ENCODE measurements around the gene DIP2B.

Gene DIP2B

GRCh38 chr12:50725011-50725942 lies 220.5 kb downstream of the DIP2B start:
- no peak for TF ChIP-seq CTCF (IDR thresholded peaks at IDR 0.05; ENCODE audit: low read depth, low read length, missing control alignments)
- H3K4me3 ChIP-seq (ENCODE audit: low read depth, low read length): no peak overlapping the region
- DNase-seq (ENCODE audit: low read depth): no peak

- no peak overlapping the region for H3K4me3 ChIP-seq (ENCODE audit: low read depth, low read length)
- DNase-seq (ENCODE audit: low read depth): no peak
- TF ChIP-seq CTCF (IDR thresholded peaks at IDR 0.05; ENCODE audit: low read depth, low read length, missing control alignments): no peak
Observed at GRCh38 chr12:50727466-50727865, 222.7 kb downstream of the DIP2B start.

- H3K4me3 ChIP-seq (ENCODE audit: low read depth, low read length): no peak overlapping the region
- TF ChIP-seq CTCF (IDR thresholded peaks at IDR 0.05; ENCODE audit: low read depth, low read length, missing control alignments): no peak
- DNase-seq (ENCODE audit: low read depth): no peak
Observed at GRCh38 chr12:50728417-50728816, 223.6 kb downstream of the DIP2B start.

GRCh38 chr12:50728841-50729240 lies 224.1 kb downstream of the DIP2B start:
- no peak overlapping the region for H3K4me3 ChIP-seq (ENCODE audit: low read depth, low read length)
- no peak for TF ChIP-seq CTCF (IDR thresholded peaks at IDR 0.05; ENCODE audit: low read depth, low read length, missing control alignments)
- DNase-seq (ENCODE audit: low read depth): no peak

- H3K4me3 ChIP-seq (ENCODE audit: low read depth, low read length): no peak overlapping the region
- no peak for TF ChIP-seq CTCF (IDR thresholded peaks at IDR 0.05; ENCODE audit: low read depth, low read length, missing control alignments)
- DNase-seq (ENCODE audit: low read depth): no peak
Observed at GRCh38 chr12:50732591-50732990, 227.8 kb downstream of the DIP2B start.

GRCh38 chr12:50733706-50734105 lies 228.9 kb downstream of the DIP2B start:
- H3K4me3 ChIP-seq (ENCODE audit: low read depth, low read length): no peak overlapping the region
- no peak for TF ChIP-seq CTCF (IDR thresholded peaks at IDR 0.05; ENCODE audit: low read depth, low read length, missing control alignments)
- no peak for DNase-seq (ENCODE audit: low read depth)

All from GM12864 (cell line).